RWPE2 (cell line): ENCODE data around the gene C11orf54.
A peak's percentile ranks its signal among the peaks of the same experiment; 100 is the strongest.

Experiments used
- ATAC-seq: fragments of 200-7000 bp; cut with Tn5 transposase; 3 replicates; pipeline ENCODE4 v1.9.1; 2021; ENCODE audit warnings: low read depth
- DNase-seq: peaks from one replicate; pipeline ENCODE4 v3.0.0-alpha.2; 2020; ENCODE audit warnings: low spot score
- H3K27ac ChIP-seq: fragments of 450-650 bp; 2 replicates; pipeline ENCODE4 v1.5.1; 2017; ENCODE audit warnings: mild to moderate bottlenecking; ENCODE audit not compliant: poor library complexity, severe bottlenecking
- H3K27me3 ChIP-seq: fragments of 250-450 bp; sonication (Bioruptor Pico); 2 replicates; pipeline ENCODE4 v1.5.1; 2021; ENCODE audit warnings: mild to moderate bottlenecking, moderate library complexity; ENCODE audit not compliant: insufficient read depth, poor library complexity, severe bottlenecking
- H3K36me3 ChIP-seq: fragments of 250-450 bp; sonication (Bioruptor Pico); 2 replicates; pipeline ENCODE4 v1.5.1; 2020; ENCODE audit warnings: low read depth, mild to moderate bottlenecking, moderate library complexity
- H3K4me1 ChIP-seq: fragments of 250-450 bp; sonication (Bioruptor Pico); 2 replicates; pipeline ENCODE4 v1.5.1; 2021; ENCODE audit warnings: mild to moderate bottlenecking, moderate library complexity; ENCODE audit not compliant: insufficient read depth, poor library complexity, severe bottlenecking
- H3K4me3 ChIP-seq: fragments of 250-450 bp; sonication (Bioruptor Pico); 2 replicates; pipeline ENCODE4 v1.5.1; 2021; ENCODE audit warnings: mild to moderate bottlenecking, moderate library complexity; ENCODE audit not compliant: severe bottlenecking
- H3K9me3 ChIP-seq: fragments of 250-450 bp; sonication (Bioruptor Pico); 2 replicates; pipeline ENCODE4 v1.5.1; 2021; ENCODE audit warnings: mild to moderate bottlenecking, moderate library complexity; ENCODE audit not compliant: severe bottlenecking
- CTCF ChIP-seq: fragments of 450-650 bp; IDR thresholded peaks from one replicate; pipeline ENCODE4 v1.5.1; 2017; ENCODE audit warnings: mild to moderate bottlenecking, moderate library complexity; ENCODE audit not compliant: poor library complexity, severe bottlenecking

Gene C11orf54

GRCh38 chr11:93783362-93783761 lies 41.9 kb downstream of the C11orf54 start:
- Histone ChIP-seq H3K4me3 (peak overlapping the region; percentile 66), H3K9me3 (no peaks in the 10 kb centered on the region), H3K4me1 (peaks cover 12% of the 10 kb centered on the region), H3K27me3 (no peaks in the 10 kb centered on the region), H3K27ac (no peak overlapping the region), H3K36me3 (peaks cover 25% of the 10 kb centered on the region)
- DNase-seq (no peak), ATAC-seq (no peak)
- no peak for TF ChIP-seq CTCF

- peak overlapping the region; percentile 69 for H3K27ac ChIP-seq
- ATAC-seq (peak; percentile 59), DNase-seq (no peak)
- no peak for TF ChIP-seq CTCF
- peak overlapping the region; percentile 66 for H3K4me3 ChIP-seq
- no peaks in the 10 kb centered on the region for H3K9me3 ChIP-seq
- H3K27me3 ChIP-seq, result no peaks in the 10 kb centered on the region
- H3K36me3 ChIP-seq, result peaks cover 29% of the 10 kb centered on the region
- H3K4me1 ChIP-seq, result peaks cover 12% of the 10 kb centered on the region
These were observed 42.3 kb downstream of the C11orf54 start for GRCh38 chr11:93783765-93784144.

- Histone ChIP-seq H3K27me3 (no peaks in the 10 kb centered on the region), H3K9me3 (peaks cover 1% of the 10 kb centered on the region), H3K4me1 (peaks cover 12% of the 10 kb centered on the region), H3K36me3 (peaks cover 35% of the 10 kb centered on the region), H3K27ac (peak within 1 kb of the TSS; percentile 69), H3K4me3 (peak within 1 kb of the TSS; percentile 66)
- DNase-seq (peak; percentile 90), ATAC-seq (peak; percentile 97)
- TF ChIP-seq CTCF, result peak; percentile 45
These were observed 42.9 kb downstream of the C11orf54 start, which contains the start of gene MED17 for GRCh38 chr11:93784145-93784934. MED17 (plus strand) TSS chr11:93784282; CDS start chr11:93784514, 232 bp downstream.

- peak overlapping the region; percentile 66 for H3K4me3 ChIP-seq
- no peaks in the 10 kb centered on the region for H3K27me3 ChIP-seq
- peaks cover 12% of the 10 kb centered on the region for H3K4me1 ChIP-seq
- no peak for DNase-seq
- ATAC-seq, result no peak
- H3K9me3 ChIP-seq, result peaks cover 3% of the 10 kb centered on the region
- H3K27ac ChIP-seq, result peak overlapping the region; percentile 69
- no peak for TF ChIP-seq CTCF
- peaks cover 41% of the 10 kb centered on the region for H3K36me3 ChIP-seq
These were observed 43.5 kb downstream of the C11orf54 start for GRCh38 chr11:93784935-93785360.

GRCh38 chr11:93791493-93791892 lies 50.0 kb downstream of the C11orf54 start:
- Histone ChIP-seq H3K36me3 (peaks cover 95% of the 10 kb centered on the region), H3K9me3 (peaks cover 3% of the 10 kb centered on the region), H3K4me3 (no peak overlapping the region), H3K27ac (no peak overlapping the region), H3K4me1 (peaks cover 6% of the 10 kb centered on the region), H3K27me3 (no peaks in the 10 kb centered on the region)
- DNase-seq, result no peak
- ATAC-seq, result no peak
- no peak for TF ChIP-seq CTCF
